GM21390 (cell line): ENCODE measurements around the gene TLX1.

ENCODE experiments used
- ATAC-seq: cut with Tn5 transposase; IDR thresholded peaks from one replicate; pipeline ENCODE4 v1.9.1; 2021; ENCODE audit not compliant: unreplicated experiment

The TLX1 gene

GRCh38 chr10:101130984-101131961 lies at the start of gene TLX1:
TLX1 (plus strand) TSS chr10:101131300; CDS start chr10:101131542, 242 bp downstream.
- ATAC-seq: no peak

- ATAC-seq: no peak
These were observed 45.3 kb upstream of the TLX1 start for GRCh38 chr10:101085846-101086245.

- no peak for ATAC-seq
These were observed 43.7 kb upstream of the TLX1 start for GRCh38 chr10:101087376-101087775.

GRCh38 chr10:101087965-101088364 lies 43.1 kb upstream of the TLX1 start:
- ATAC-seq: no peak

DNA sequence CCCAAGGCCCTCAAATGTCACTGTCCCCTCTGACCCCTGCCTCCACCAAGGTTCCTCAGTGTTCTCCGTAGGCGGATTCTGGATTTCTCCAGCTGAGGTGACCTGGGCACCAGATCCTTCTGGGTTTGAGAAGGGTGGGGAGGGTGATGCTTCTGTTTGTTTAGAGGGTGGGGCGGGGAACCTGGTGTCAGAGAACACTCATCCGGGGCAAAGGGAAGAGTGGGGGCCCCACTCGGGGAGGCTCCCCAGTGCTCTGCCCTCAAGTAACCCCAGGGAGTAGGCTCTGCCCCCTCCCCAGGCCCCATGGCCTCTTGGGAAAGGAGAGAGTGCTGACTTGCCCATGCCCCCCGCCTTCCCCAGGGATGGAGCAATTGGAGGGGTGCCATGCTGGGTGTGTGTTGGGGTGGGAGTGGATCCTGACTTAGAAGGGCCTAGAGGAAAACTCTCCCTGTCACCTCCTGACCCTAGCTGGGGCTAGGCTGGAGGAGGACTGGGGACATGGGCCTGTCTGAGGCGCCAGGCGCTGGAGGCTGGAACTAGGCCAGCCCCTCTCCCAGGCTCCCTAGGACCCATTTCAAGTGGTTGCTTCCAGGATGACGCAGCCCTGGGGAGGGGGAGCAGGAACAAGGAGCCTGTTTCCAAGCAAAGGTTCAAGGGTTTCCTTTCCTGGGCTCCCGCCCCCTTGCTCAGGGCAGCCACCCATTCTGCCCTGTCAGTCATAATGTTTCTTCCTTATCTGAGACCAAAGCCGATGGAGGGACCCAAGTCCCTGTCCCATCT lies 41.4 kb upstream of the TLX1 start:
- ATAC-seq: no peak

- no peak for ATAC-seq
These were observed 40.5 kb upstream of the TLX1 start for GRCh38 chr10:101090597-101090996.

- ATAC-seq: no peak
These were observed 39.4 kb upstream of the TLX1 start for GRCh38 chr10:101091546-101092290.

GRCh38 chr10:101092881-101093354 lies 38.2 kb upstream of the TLX1 start:
- no peak for ATAC-seq

DNA sequence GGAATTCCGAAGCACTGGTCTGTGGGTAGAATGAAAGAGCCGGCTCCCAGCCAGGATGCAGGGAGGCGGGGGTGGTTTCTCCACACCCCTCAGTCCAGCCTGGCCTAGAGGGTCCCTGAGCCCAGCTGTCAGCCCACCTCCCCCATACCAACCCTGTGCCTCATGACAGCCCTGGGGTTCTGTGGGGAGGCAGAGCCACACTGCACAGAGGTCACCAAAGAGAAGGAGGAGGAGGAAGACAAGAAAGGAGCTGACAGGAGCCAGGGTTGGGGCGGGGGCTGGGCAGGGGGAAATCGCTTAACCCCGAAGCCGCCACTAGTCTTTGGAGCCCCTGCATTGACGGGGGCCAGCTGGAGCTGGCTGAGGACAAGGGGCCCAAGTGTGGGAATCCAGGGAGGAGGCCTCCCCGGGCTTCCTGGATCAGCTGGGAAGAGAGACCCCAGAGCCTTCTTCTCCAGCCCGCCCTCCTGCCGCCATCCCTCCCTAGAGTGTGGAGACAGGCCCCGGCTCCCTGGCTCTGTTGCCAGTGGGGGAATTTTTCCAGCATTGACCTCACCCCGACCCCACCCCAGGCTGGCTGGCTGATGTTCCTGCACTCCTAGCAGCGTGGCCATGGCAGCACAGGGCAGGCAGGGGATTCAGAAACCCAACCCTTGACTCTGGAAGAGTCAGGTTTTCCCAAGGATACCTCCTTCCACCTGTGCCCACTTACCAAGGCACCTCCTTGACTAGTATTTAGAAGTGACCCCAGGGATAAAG lies 36.8 kb upstream of the TLX1 start:
- ATAC-seq: no peak

DNA sequence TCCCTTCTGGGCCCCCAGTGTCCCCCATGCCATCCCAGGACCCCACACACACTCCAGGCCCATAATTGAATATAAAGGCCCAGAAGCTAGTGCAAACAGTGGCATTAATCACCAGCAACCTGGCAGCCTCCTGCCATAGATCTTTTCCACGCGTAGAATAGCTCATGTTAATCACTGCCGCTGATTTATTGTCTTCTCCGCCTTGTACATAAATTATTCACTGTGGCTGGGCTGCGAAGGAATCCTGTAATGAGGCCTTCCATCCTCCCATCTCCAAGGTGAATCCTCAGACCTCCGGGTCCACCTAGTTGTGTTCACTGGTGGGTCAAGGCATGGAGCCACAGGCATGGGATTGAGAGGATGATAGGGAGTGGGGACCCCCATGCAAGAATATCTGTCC lies 36.1 kb upstream of the TLX1 start:
- ATAC-seq: no peak

DNA sequence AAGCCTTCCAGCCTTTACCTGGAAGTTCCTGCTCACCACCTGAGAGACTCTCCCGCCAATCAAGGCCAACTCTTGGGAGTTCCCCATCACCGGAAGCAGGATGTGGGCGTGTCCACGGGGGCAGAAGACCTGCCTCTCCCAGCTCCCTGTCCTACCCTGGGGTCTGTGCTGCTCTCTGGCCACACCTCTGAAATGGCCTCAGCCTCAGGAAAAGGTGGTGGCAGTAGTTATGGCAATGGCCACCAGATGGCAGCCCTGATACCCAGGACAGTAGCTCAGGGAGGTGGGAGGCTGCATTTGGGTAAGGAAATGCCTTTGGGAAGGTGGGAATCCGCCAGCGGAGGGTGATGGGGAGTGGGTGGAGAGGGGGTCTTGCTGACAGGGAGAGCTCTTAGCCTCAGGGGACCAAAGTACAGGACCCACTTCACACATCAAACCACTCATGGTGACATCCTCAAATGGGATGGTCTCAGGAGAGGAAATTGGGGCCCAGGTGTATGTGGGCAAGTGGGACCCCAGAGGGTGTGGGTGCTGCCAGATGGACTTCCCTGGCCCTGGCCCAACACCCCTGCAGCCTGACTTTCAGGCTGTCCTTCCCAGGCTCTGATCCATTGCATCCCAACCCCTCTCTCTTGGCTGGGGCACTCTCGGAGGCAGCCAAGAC lies 35.4 kb upstream of the TLX1 start:
- peak; percentile 65 for ATAC-seq

GRCh38 chr10:101096378-101096777 lies 34.7 kb upstream of the TLX1 start:
- no peak for ATAC-seq

DNA sequence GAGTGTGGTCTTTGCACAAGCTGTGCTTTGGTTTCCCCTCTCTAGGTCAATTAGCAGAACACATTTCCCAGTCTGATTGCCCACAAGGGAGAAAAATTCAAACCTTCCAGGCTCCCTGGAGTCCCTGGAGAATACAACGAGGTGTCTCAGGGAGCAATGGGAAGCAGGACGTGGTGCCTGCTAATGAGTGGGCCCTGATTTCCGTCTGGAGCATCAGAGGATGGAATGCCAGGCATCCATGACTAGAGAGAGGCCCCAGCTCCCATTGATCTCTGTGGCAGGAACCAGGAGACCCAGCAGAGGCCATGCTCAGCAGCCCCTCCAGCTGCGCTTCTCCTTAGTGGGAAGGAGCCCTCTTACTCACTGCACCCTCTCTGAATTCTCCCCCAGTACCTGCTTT lies 33.2 kb upstream of the TLX1 start:
- ATAC-seq: no peak

DNA sequence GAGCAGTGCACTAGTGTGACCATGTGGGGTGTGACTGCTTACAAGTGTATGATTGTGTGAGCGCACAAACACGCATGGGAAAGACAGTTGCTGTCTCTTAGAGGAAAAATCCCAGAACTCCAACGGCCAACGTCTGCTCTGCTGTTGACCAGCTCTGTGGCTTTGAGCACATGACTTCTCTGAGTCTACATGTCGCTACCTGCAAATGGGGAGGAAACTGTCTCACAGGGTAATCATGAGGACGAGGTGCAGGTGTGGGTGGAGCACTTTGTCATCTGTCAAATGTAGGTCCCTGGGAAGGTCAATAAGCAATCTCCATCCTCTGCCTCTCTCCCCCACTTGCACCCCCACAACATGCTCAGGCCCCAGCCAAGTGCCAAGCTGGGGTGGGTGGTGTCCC lies 31.2 kb upstream of the TLX1 start:
- no peak for ATAC-seq

DNA sequence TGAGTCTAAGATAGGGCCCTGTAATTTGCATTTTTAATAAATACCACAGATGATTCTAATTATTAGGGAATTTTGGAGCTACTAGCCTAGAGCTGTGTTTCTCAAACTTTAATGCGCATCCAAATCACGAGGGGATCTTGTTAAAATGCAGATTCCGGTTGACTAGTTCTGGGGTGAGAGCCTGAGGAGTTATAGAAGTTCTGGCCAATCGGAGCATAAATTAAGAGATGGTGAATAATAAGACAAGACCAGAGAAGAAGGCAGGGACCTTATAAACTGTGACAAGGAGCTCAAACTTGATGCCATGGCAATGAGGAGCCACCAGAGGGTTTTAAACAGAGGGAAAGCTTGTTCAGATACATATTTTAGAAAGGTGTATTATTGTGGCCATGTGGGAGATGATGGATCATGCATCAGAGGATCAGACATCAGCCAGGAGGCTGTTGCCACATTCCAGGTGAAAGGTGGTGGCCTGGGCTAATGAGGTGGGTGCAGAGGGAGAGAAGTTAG lies 29.7 kb upstream of the TLX1 start:
- ATAC-seq: no peak

- ATAC-seq: no peak
These were observed 27.7 kb upstream of the TLX1 start for GRCh38 chr10:101103430-101103829.

- ATAC-seq: no peak
These were observed 24.7 kb upstream of the TLX1 start for GRCh38 chr10:101106351-101106750.

GRCh38 chr10:101107771-101108170 lies 23.3 kb upstream of the TLX1 start:
- ATAC-seq: no peak

GRCh38 chr10:101110856-101111523 lies 20.1 kb upstream of the TLX1 start:
- ATAC-seq: no peak
